ENCODE data around the gene PMEL. TPM values are rescaled to one million over a fixed set of nuclear protein-coding genes. Genes with fewer than 3 reads are reported as not detected.

The PMEL gene
- total RNA-seq, 2 donors from 2014 or later, result 17.2 to 20.8 TPM

GRCh38 chr12:55930771-55931316 lies 35.0 kb downstream of the PMEL start, which contains the start of gene DGKA:
Gene DGKA (plus strand): TSS chr12:55931162. CDS start chr12:55936504, 5,342 bp downstream.
- H3K27ac ChIP-seq (ENCODE audit: low read depth, low read length), result no peak within 1 kb of the TSS
- peaks cover 37% of the 10 kb centered on the region for H3K27me3 ChIP-seq (ENCODE audit: control insufficient read depth, insufficient read depth, low read length, poor library complexity, severe bottlenecking)
- H3K36me3 ChIP-seq (ENCODE audit: control insufficient read depth, insufficient read depth, low read length), result no peaks in the 10 kb centered on the region
- H3K4me3 ChIP-seq (ENCODE audit: low read length), result peak within 1 kb of the TSS; percentile 84
- 45% methylated on average over 3 of the region's 3 CpGs; no CpG with 5 or more reads in 1 of the 2 experiments for WGBS, 2 experiments (ENCODE audit: insufficient coverage in 1 of 2, insufficient read length in 1 of 2)
- peaks cover 48% of the 10 kb centered on the region for H3K27me3 Mint-ChIP-seq (ENCODE audit: insufficient read depth)
- no peaks in the 10 kb centered on the region for H3K9me3 Mint-ChIP-seq
- no peaks in the 10 kb centered on the region for H3K9me3 ChIP-seq (ENCODE audit: control insufficient read depth, low read length)
- peaks cover 6% of the 10 kb centered on the region for H3K4me1 ChIP-seq (ENCODE audit: control insufficient read depth, insufficient read depth, low read length)
- DNase-seq, result peak; percentile 86
- no peaks in the 10 kb centered on the region for H3K36me3 Mint-ChIP-seq (ENCODE audit: low read depth)
- peak within 1 kb of the TSS; percentile 60 for H3K4me3 Mint-ChIP-seq
- H3K27ac Mint-ChIP-seq, result peak within 1 kb of the TSS; percentile 83
- peak within 1 kb of the TSS; percentile 30 for H3K9ac ChIP-seq (ENCODE audit: extremely low read depth, low read length, poor library complexity, severe bottlenecking)
- peaks cover 16% of the 10 kb centered on the region for H3K4me1 Mint-ChIP-seq
- TF ChIP-seq CTCF (conservative IDR thresholded peaks at IDR 0.05), result peak; percentile 81

- 80 to 97% methylated on average over 4 to 7 of the region's 8 CpGs for WGBS, 2 experiments (ENCODE audit: insufficient coverage in 1 of 2, insufficient read length in 1 of 2)
- Mint-ChIP-seq H3K4me3 (no peak overlapping the region), H3K36me3 (ENCODE audit: low read depth) (peaks cover 8% of the 10 kb centered on the region)
Measured at GRCh38 chr12:55929306-55929791, 36.5 kb downstream of the PMEL start.

More at GRCh38 chr12:55929306-55929791, 36.5 kb downstream of the PMEL start:
- Histone ChIP-seq H3K27ac (ENCODE audit: low read depth, low read length) (no peak overlapping the region), H3K9ac (ENCODE audit: extremely low read depth, low read length, poor library complexity, severe bottlenecking) (no peak overlapping the region), H3K4me1 (ENCODE audit: control insufficient read depth, insufficient read depth, low read length) (peaks cover 9% of the 10 kb centered on the region), H3K4me3 (ENCODE audit: low read length) (no peak overlapping the region), H3K9me3 (ENCODE audit: control insufficient read depth, low read length) (no peaks in the 10 kb centered on the region), H3K36me3 (ENCODE audit: control insufficient read depth, insufficient read depth, low read length) (peaks cover 11% of the 10 kb centered on the region), H3K27me3 (ENCODE audit: control insufficient read depth, insufficient read depth, low read length, poor library complexity, severe bottlenecking) (peaks cover 30% of the 10 kb centered on the region)
- H3K9me3 Mint-ChIP-seq, result no peaks in the 10 kb centered on the region
- no peak for DNase-seq
- no peak for TF ChIP-seq CTCF (conservative IDR thresholded peaks at IDR 0.05)
- peaks cover 26% of the 10 kb centered on the region for H3K4me1 Mint-ChIP-seq
- peaks cover 33% of the 10 kb centered on the region for H3K27me3 Mint-ChIP-seq (ENCODE audit: insufficient read depth)
- no peak overlapping the region for H3K27ac Mint-ChIP-seq

All from endodermal cell (in vitro differentiated cells).